HEK293 (cell line): ENCODE results near the gene SETD5.

Experiments
- CTCF ChIA-PET: fragments of 350-600 bp; formaldehyde crosslinking; extraction: SDS; loops from one replicate; lab custom pipeline; 2021; ENCODE audit warnings: antibody characterized with exemption; lab: Yijun Ruan, JAX
- POLR2A ChIA-PET: fragments of 300-600 bp; formaldehyde crosslinking; extraction: SDS; loops from one replicate; lab custom pipeline; 2020; ENCODE audit warnings: antibody characterized with exemption, inconsistent platforms; lab: Yijun Ruan, JAX
- H3K27ac ChIP-seq: fragments of 200-500 bp; sonication (Bioruptor generic); 2 replicates; pipeline ENCODE4 v1.5.1; 2014; ENCODE audit warnings: low read depth, low read length, control low read depth, inconsistent platforms; ENCODE audit errors: extremely low read depth
- H3K36me3 ChIP-seq, 2 experiments: fragments of 200-500 bp in 1 of 2; sonication (Bioruptor generic) in 1 of 2; 1 replicate in 1 of 2; 2 replicates in 1 of 2; pipeline ENCODE4 v1.5.1; 2014 to 2017; ENCODE audit warnings: inconsistent platforms in 2 of 2, low read length in 2 of 2; ENCODE audit not compliant: control insufficient read depth in 2 of 2, insufficient read depth in 1 of 2
- H3K4me1 ChIP-seq: fragments of 200-500 bp; sonication (Bioruptor generic); 2 replicates; pipeline ENCODE4 v1.5.1; 2014; ENCODE audit warnings: mild to moderate bottlenecking, low read length, inconsistent platforms; ENCODE audit not compliant: control insufficient read depth, insufficient read depth
- H3K4me3 ChIP-seq: 2 replicates; pipeline ENCODE4 v1.5.1; 2011; ENCODE audit warnings: low read depth, mild to moderate bottlenecking, control low read depth, low read length, moderate library complexity
- H3K9me3 ChIP-seq: fragments of 200-500 bp; sonication (Bioruptor generic); 2 replicates; pipeline ENCODE4 v1.5.1; 2014; ENCODE audit warnings: low read depth, low read length, inconsistent platforms; ENCODE audit not compliant: control insufficient read depth, insufficient read depth
- GLI4 ChIP-seq: fragments of 450-650 bp; formaldehyde crosslinking; IDR thresholded peaks from 2 replicates; pipeline ENCODE4 v1.5.1; 2016; ENCODE audit warnings: missing biosample characterization, missing genetic modification characterization
- IKZF3 ChIP-seq: fragments of 450-650 bp; IDR thresholded peaks from 2 replicates; pipeline ENCODE4 v1.5.0; 2018; ENCODE audit warnings: missing biosample characterization, mild to moderate bottlenecking, missing genetic modification characterization, moderate library complexity
- ZBTB48 ChIP-seq: fragments of 450-650 bp; formaldehyde crosslinking; IDR thresholded peaks from 2 replicates; pipeline ENCODE4 v1.5.1; 2016; ENCODE audit warnings: missing biosample characterization, missing genetic modification characterization
- ZNF214 ChIP-seq: fragments of 450-650 bp; formaldehyde crosslinking; IDR thresholded peaks from 2 replicates; pipeline ENCODE4 v1.5.1; 2017; ENCODE audit warnings: missing biosample characterization, mild to moderate bottlenecking, missing genetic modification characterization, borderline replicate concordance
- ZNF221 ChIP-seq: fragments of 450-650 bp; formaldehyde crosslinking; IDR thresholded peaks from 2 replicates; pipeline ENCODE4 v1.5.1; 2017; ENCODE audit warnings: missing biosample characterization, missing genetic modification characterization, borderline replicate concordance
- ZNF354C ChIP-seq: fragments of 450-650 bp; formaldehyde crosslinking; IDR thresholded peaks from 2 replicates; pipeline ENCODE4 v1.5.1; 2016; ENCODE audit warnings: missing biosample characterization, missing genetic modification characterization, low read depth, borderline replicate concordance
- ZNF530 ChIP-seq: fragments of 450-650 bp; formaldehyde crosslinking; IDR thresholded peaks from 2 replicates; pipeline ENCODE4 v1.5.1; 2016; ENCODE audit warnings: low read depth, missing biosample characterization, missing genetic modification characterization
- ZNF629 ChIP-seq: fragments of 450-650 bp; formaldehyde crosslinking; IDR thresholded peaks from 2 replicates; pipeline ENCODE4 v1.5.1; 2017; ENCODE audit warnings: missing biosample characterization, missing genetic modification characterization
- ZSCAN23 ChIP-seq: fragments of 450-650 bp; formaldehyde crosslinking; IDR thresholded peaks from 2 replicates; pipeline ENCODE4 v1.5.1; 2016; ENCODE audit warnings: missing biosample characterization, missing genetic modification characterization
- TF ChIP-seq, protein P1 (sequence below): fragments of 450-650 bp; formaldehyde crosslinking; IDR thresholded peaks from 2 replicates; pipeline ENCODE4 v1.5.1; 2016; ENCODE audit warnings: missing biosample characterization, missing genetic modification characterization
- TF ChIP-seq, protein P2 (sequence below): fragments of 450-650 bp; formaldehyde crosslinking; IDR thresholded peaks from 2 replicates; pipeline ENCODE4 v1.5.1; 2017; ENCODE audit warnings: missing biosample characterization, missing genetic modification characterization
- TF ChIP-seq, protein P3 (sequence below): fragments of 450-650 bp; formaldehyde crosslinking; IDR thresholded peaks from 2 replicates; pipeline ENCODE4 v1.5.1; 2017; ENCODE audit warnings: missing biosample characterization, missing genetic modification characterization
- TF ChIP-seq, protein P4 (sequence below): fragments of 450-650 bp; formaldehyde crosslinking; IDR thresholded peaks from 2 replicates; pipeline ENCODE4 v1.5.1; 2016; ENCODE audit warnings: missing biosample characterization, missing genetic modification characterization

Gene SETD5

DNA sequence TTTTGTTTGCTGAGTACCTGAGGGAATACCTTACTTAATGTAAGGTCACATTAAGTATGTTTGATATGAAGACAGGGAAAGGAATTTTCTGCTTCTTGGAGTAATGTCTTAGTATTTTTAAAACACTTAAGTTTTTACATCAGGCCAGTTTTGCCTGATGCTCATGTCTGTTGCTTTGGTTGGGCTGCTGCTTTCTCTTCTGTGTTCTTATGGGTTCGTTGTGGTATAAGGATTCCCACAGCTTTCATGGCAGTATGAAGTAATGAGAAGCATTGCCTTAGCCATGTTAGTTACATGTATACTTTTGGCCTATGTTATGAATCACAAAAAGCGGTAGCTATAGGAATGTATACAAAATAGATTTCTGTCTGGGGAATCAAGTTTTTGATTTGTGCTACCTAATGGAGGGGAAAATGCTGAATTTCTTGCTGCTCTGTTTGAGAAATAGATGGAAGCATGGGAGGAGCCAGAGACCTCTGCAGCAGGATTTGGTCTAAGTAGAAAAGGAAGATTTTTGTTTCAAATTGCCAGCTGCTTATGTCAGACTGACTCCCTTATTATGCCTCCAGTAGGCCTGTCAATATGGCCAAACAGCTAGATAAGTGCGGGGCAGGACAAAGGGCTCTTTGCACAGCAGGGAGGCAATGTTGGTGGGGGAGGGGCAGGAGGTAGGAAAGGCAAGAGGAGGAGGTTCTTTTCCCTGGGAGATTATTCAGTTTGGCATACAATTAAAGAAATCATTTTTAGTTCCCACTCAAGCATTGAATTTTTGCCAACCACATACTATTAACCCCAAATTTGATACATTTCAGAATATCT is 5.2 kb downstream of the SETD5 start (continued):
- TF ChIP-seq, protein P1, sequence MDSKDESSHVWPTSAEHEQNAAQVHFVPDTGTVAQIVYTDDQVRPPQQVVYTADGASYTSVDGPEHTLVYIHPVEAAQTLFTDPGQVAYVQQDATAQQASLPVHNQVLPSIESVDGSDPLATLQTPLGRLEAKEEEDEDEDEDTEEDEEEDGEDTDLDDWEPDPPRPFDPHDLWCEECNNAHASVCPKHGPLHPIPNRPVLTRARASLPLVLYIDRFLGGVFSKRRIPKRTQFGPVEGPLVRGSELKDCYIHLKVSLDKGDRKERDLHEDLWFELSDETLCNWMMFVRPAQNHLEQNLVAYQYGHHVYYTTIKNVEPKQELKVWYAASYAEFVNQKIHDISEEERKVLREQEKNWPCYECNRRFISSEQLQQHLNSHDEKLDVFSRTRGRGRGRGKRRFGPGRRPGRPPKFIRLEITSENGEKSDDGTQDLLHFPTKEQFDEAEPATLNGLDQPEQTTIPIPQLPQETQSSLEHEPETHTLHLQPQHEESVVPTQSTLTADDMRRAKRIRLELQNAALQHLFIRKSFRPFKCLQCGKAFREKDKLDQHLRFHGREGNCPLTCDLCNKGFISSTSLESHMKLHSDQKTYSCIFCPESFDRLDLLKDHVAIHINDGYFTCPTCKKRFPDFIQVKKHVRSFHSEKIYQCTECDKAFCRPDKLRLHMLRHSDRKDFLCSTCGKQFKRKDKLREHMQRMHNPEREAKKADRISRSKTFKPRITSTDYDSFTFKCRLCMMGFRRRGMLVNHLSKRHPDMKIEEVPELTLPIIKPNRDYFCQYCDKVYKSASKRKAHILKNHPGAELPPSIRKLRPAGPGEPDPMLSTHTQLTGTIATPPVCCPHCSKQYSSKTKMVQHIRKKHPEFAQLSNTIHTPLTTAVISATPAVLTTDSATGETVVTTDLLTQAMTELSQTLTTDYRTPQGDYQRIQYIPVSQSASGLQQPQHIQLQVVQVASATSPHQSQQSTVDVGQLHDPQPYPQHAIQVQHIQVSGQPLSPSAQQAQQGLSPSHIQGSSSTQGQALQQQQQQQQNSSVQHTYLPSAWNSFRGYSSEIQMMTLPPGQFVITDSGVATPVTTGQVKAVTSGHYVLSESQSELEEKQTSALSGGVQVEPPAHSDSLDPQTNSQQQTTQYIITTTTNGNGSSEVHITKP (tag by site-specific recombination) = peak; percentile 12; the same call in 1 of the 2 replicates
- TF ChIP-seq GLI4 (tag by site-specific recombination) (no peak), ZNF629 (tag by site-specific recombination) (peak; percentile 70)

DNA sequence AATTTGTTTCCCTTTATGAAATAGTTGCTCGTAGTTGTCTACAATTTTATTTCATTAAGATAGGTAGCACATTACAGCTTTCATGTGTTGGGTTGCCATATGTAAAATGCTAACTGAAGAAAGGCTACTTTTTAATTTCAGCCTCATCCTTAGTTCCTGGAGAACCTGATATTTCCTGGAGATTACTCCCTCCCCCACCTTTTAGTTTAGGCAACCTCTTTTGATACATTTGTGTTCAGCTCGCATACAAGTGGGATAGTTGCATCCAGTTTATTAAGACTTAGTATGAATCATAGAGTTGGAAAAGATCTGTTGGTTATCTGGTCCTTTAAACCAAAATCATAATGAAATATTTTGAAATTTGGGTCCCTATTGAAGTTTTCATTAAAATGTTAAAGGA is 6.0 kb downstream of the SETD5 start:
- TF ChIP-seq IKZF3 (peak; percentile 26; the same call in 1 of the 2 replicates), ZNF214 (tag by site-specific recombination) (no peak), ZNF221 (tag by site-specific recombination) (no peak), ZSCAN23 (tag by site-specific recombination) (no peak)
- TF ChIP-seq, protein P2, sequence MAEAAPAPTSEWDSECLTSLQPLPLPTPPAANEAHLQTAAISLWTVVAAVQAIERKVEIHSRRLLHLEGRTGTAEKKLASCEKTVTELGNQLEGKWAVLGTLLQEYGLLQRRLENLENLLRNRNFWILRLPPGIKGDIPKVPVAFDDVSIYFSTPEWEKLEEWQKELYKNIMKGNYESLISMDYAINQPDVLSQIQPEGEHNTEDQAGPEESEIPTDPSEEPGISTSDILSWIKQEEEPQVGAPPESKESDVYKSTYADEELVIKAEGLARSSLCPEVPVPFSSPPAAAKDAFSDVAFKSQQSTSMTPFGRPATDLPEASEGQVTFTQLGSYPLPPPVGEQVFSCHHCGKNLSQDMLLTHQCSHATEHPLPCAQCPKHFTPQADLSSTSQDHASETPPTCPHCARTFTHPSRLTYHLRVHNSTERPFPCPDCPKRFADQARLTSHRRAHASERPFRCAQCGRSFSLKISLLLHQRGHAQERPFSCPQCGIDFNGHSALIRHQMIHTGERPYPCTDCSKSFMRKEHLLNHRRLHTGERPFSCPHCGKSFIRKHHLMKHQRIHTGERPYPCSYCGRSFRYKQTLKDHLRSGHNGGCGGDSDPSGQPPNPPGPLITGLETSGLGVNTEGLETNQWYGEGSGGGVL = no peak
- TF ChIP-seq, protein P3, sequence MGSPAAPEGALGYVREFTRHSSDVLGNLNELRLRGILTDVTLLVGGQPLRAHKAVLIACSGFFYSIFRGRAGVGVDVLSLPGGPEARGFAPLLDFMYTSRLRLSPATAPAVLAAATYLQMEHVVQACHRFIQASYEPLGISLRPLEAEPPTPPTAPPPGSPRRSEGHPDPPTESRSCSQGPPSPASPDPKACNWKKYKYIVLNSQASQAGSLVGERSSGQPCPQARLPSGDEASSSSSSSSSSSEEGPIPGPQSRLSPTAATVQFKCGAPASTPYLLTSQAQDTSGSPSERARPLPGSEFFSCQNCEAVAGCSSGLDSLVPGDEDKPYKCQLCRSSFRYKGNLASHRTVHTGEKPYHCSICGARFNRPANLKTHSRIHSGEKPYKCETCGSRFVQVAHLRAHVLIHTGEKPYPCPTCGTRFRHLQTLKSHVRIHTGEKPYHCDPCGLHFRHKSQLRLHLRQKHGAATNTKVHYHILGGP (tag by site-specific recombination) = peak; percentile 84
- Histone ChIP-seq H3K27ac (no peak overlapping the region), H3K4me3 (no peak overlapping the region), H3K4me1 (peaks cover 48% of the 10 kb centered on the region), H3K36me3 (no peaks in the 10 kb centered on the region), H3K9me3 (no peaks in the 10 kb centered on the region)
- CTCF ChIA-PET = interaction anchor here (0.5 to 1.5 kb wide), 4 partner anchors 13 to 94 kb away, joined by 3 to 5 read pairs (median 4); no protein-coding TSS in a partner anchor
- POLR2A ChIA-PET = interaction anchor here (1.0 to 1.3 kb wide), 3 partner anchors 13 to 36 kb away, joined by 3 read pairs; no protein-coding TSS in a partner anchor

DNA sequence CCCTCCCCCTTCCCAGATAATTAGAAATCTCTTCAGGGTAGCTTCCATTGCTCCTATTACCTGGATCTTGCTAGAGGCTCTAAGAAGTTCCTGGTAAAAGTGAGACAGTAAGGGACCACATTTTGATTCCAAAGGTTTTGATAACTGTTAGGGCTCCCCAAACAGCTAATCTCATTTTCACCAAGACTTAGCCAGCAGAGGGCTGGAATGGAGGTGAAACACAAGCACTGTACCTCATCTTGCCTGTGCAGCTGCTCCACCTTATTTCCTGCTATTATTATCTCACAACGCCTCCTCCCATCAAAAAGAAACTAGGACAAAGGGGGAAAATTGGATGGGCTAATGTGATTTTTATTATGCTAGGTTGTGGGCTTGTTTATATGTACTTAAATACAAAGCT is 7.3 kb downstream of the SETD5 start:
- no peak overlapping the region for H3K27ac ChIP-seq
- H3K9me3 ChIP-seq = no peaks in the 10 kb centered on the region
- POLR2A ChIA-PET = no interaction called here
- H3K4me1 ChIP-seq = peaks cover 48% of the 10 kb centered on the region
- CTCF ChIA-PET = interaction anchor here (0.7 to 1.8 kb wide), 3 partner anchors 17 to 52 kb away, joined by 3 to 8 read pairs (median 4); no protein-coding TSS in a partner anchor
- H3K4me3 ChIP-seq = no peak overlapping the region
- H3K36me3 ChIP-seq = no peaks in the 10 kb centered on the region
- TF ChIP-seq, protein P4, sequence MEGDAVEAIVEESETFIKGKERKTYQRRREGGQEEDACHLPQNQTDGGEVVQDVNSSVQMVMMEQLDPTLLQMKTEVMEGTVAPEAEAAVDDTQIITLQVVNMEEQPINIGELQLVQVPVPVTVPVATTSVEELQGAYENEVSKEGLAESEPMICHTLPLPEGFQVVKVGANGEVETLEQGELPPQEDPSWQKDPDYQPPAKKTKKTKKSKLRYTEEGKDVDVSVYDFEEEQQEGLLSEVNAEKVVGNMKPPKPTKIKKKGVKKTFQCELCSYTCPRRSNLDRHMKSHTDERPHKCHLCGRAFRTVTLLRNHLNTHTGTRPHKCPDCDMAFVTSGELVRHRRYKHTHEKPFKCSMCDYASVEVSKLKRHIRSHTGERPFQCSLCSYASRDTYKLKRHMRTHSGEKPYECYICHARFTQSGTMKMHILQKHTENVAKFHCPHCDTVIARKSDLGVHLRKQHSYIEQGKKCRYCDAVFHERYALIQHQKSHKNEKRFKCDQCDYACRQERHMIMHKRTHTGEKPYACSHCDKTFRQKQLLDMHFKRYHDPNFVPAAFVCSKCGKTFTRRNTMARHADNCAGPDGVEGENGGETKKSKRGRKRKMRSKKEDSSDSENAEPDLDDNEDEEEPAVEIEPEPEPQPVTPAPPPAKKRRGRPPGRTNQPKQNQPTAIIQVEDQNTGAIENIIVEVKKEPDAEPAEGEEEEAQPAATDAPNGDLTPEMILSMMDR (tag by site-specific recombination) = 0 out of 2 replicates have a peak, but pooled peaks have one; percentile 32
- 0 out of 2 replicates have a peak, but pooled peaks have one; percentile 53 for TF ChIP-seq ZBTB48
- TF ChIP-seq ZNF354C = no peak
- TF ChIP-seq ZNF530 = no peak
